Osteocyte (in vitro differentiated cells): ENCODE results near the gene HOXB5. TPM values are rescaled to one million over a fixed set of nuclear protein-coding genes. Genes with fewer than 3 reads are reported as not detected.

Experiments
- DNase-seq: peaks from one replicate; pipeline ENCODE4 v3.0.0; 2021; ENCODE audit warnings: mixed read lengths; ENCODE audit not compliant: unreplicated experiment; ENCODE audit errors: extremely low spot score
- H3K27ac Mint-ChIP-seq: one replicate; pipeline ENCODE4 v1.8.0; 2021; ENCODE audit warnings: mild to moderate bottlenecking, mixed read lengths; ENCODE audit not compliant: unreplicated experiment
- H3K27me3 Mint-ChIP-seq: one replicate; pipeline ENCODE4 v1.8.0; 2021; ENCODE audit warnings: mixed read lengths; ENCODE audit not compliant: unreplicated experiment
- H3K36me3 Mint-ChIP-seq: one replicate; pipeline ENCODE4 v1.8.0; 2021; ENCODE audit warnings: mixed read lengths; ENCODE audit not compliant: unreplicated experiment
- H3K4me1 Mint-ChIP-seq: one replicate; pipeline ENCODE4 v1.8.0; 2021; ENCODE audit warnings: mixed read lengths; ENCODE audit not compliant: unreplicated experiment
- H3K4me3 Mint-ChIP-seq: one replicate; pipeline ENCODE4 v1.8.0; 2021; ENCODE audit warnings: mild to moderate bottlenecking, moderate library complexity, mixed read lengths; ENCODE audit not compliant: unreplicated experiment
- H3K9me3 Mint-ChIP-seq: one replicate; pipeline ENCODE4 v1.8.0; 2021; ENCODE audit warnings: mixed read lengths; ENCODE audit not compliant: unreplicated experiment
- CTCF ChIP-seq: fragments of 200-600 bp; sonication (generic); IDR thresholded peaks from 2 replicates; pipeline ENCODE4 v1.5.0; 2021; ENCODE audit warnings: antibody characterized with exemption, mild to moderate bottlenecking, moderate library complexity
- total RNA-seq: library from RNA; stranded (reverse); gene quantifications from 2 replicates; pipeline ENCODE4 v1.2.1, GENCODE V29; 2021

Gene HOXB5
- total RNA-seq, 1 donor from 2014 or later = not detected

- TF ChIP-seq CTCF = peak; percentile 41
- no peak overlapping the region for H3K4me3 Mint-ChIP-seq
- H3K36me3 Mint-ChIP-seq = no peaks in the 10 kb centered on the region
- no peak for DNase-seq
- no peak overlapping the region for H3K27ac Mint-ChIP-seq
- H3K27me3 Mint-ChIP-seq = peaks cover 96% of the 10 kb centered on the region
- no peaks in the 10 kb centered on the region for H3K9me3 Mint-ChIP-seq
- no peaks in the 10 kb centered on the region for H3K4me1 Mint-ChIP-seq
These were observed 42.8 kb upstream of the HOXB5 start for GRCh38 chr17:48636177-48637018.

GRCh38 chr17:48634493-48635208, 41.1 kb upstream of the HOXB5 start:
- Mint-ChIP-seq H3K27ac (no peak overlapping the region), H3K36me3 (no peaks in the 10 kb centered on the region), H3K4me3 (no peak overlapping the region), H3K9me3 (no peaks in the 10 kb centered on the region), H3K27me3 (peaks cover 97% of the 10 kb centered on the region), H3K4me1 (no peaks in the 10 kb centered on the region)
- no peak for DNase-seq
- no peak for TF ChIP-seq CTCF

GRCh38 chr17:48633266-48633677, 39.7 kb upstream of the HOXB5 start:
- Mint-ChIP-seq H3K27ac (no peak overlapping the region), H3K9me3 (no peaks in the 10 kb centered on the region), H3K4me3 (no peak overlapping the region), H3K36me3 (no peaks in the 10 kb centered on the region), H3K27me3 (peaks cover 97% of the 10 kb centered on the region), H3K4me1 (no peaks in the 10 kb centered on the region)
- DNase-seq = no peak
- TF ChIP-seq CTCF = no peak

- Mint-ChIP-seq H3K27ac (no peak overlapping the region), H3K27me3 (peaks cover 97% of the 10 kb centered on the region), H3K9me3 (no peaks in the 10 kb centered on the region), H3K4me1 (no peaks in the 10 kb centered on the region), H3K36me3 (no peaks in the 10 kb centered on the region), H3K4me3 (no peak overlapping the region)
- no peak for TF ChIP-seq CTCF
- no peak for DNase-seq
These were observed 39.1 kb upstream of the HOXB5 start for GRCh38 chr17:48632579-48633265.
